DMS79 treated with DMSO at 0.1 percent for 48 hours (cell line): ENCODE measurements around the gene PTPRQ.

Experiments used
- DNase-seq: peaks from one replicate; lab custom pipeline; 2025; lab: John Stamatoyannopoulos, UW

The PTPRQ gene

DNA sequence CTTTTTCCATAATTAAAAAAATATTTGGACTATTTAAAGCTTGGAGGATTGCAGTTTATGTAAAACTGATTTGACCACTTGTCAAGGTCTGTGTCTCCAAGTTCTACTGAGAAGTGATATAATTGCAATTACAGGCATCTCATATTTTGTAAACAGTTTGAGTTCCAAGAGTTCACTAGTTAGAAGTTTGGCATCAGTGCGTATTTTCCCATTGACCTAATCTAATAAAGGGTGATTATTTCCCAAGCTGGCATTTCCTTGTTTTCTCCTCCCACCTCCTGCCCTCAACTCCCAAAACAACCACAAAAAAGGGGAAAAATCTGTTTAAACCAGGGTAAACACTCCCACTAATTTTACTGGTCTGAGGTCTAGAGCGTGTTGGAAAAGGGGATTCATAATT is 260.4 kb downstream of the PTPRQ start:
- DNase-seq: no peak

DNA sequence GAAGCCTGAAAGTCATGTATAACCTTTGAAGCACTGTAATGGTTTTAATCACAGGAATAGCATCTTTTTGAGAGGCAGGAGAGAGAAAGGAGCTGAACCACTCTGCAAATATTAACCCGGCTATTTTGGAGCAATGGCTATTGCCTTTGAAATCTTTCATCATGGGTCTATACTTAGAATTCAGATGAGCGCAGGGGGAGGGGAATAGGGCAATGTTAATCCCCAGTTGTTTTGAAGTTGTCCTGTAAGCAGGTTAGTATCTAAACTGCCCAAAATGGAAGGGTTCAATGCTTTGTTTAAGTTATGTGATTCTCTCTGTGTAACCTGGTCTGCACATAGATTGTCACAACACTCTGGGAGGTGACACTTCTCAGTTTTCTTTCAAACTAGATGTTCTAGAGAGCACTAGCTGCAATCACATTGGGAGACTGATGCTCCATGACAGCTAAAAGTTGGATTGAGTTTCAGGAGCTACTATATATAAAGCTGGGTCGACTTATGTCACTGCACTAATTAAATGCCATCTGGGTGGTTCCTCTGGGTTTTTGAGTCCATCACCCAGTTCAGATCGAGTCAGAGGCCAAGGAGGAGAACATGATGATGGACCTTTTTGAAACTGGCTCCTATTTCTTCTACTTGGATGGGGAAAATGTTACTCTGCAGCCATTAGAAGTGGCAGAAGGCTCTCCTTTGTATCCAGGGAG is 263.2 kb downstream of the PTPRQ start, which contains the start of gene MYF6:
Gene MYF6, plus strand, starts transcription at position 509 of the 704 bp plus-strand sequence. Its CDS starts 86 bp downstream, at position 595.
- no peak for DNase-seq

DNA sequence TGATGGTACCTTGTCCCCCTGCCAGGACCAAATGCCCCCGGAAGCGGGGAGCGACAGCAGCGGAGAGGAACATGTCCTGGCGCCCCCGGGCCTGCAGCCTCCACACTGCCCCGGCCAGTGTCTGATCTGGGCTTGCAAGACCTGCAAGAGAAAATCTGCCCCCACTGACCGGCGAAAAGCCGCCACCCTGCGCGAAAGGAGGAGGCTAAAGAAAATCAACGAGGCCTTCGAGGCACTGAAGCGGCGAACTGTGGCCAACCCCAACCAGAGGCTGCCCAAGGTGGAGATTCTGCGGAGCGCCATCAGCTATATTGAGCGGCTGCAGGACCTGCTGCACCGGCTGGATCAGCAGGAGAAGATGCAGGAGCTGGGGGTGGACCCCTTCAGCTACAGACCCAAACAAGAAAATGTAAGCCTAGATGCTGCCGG is 263.8 kb downstream of the PTPRQ start:
- DNase-seq: no peak

DNA sequence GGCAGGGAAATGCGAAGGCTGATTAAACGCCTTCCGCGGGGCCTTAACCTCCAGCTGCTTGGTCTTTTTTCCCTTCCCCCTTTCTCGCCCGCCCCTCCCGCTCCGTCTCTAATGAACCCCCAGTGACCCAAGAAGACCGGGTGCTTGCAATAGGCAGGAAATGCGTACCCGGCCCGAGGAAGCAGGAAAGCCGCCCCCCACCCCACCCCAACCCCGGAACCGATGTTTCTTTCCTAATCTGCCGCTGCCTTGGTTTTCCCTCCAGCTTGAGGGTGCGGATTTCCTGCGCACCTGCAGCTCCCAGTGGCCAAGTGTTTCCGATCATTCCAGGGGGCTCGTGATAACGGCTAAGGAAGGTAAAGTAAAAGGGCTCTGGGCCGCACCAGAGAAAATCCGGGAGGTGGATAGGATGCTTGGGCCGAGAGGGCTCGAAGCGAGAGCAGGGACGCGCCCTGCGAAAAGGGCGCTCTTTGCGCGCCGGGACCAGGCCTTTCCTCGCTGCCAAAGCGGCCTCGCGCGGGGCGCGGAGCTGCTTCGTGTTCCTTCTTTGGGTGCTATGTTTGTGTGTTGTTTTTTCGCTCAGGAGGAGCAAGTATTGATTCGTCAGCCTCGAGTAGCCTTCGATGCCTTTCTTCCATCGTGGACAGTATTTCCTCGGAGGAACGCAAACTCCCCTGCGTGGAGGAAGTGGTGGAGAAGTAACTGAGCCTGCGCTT is 264.4 kb downstream of the PTPRQ start:
- no peak for DNase-seq

DNA sequence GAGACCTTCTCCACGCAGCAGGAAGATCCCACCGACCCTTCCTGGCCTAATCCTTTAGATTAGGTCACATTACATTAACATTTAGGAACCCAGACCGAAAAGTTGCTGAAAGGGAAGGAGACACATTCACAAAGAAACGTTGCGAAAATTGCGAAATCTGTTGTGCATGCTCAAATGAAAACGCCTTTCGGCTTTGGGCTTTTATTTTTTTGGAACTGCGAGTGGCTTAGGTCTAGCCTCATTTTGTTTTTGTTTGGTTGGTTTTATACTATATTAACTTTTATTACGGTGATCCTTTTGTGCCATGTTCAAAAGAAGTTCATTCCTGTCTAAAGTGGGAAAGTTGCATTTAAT is 264.9 kb downstream of the PTPRQ start:
- DNase-seq: no peak

DNA sequence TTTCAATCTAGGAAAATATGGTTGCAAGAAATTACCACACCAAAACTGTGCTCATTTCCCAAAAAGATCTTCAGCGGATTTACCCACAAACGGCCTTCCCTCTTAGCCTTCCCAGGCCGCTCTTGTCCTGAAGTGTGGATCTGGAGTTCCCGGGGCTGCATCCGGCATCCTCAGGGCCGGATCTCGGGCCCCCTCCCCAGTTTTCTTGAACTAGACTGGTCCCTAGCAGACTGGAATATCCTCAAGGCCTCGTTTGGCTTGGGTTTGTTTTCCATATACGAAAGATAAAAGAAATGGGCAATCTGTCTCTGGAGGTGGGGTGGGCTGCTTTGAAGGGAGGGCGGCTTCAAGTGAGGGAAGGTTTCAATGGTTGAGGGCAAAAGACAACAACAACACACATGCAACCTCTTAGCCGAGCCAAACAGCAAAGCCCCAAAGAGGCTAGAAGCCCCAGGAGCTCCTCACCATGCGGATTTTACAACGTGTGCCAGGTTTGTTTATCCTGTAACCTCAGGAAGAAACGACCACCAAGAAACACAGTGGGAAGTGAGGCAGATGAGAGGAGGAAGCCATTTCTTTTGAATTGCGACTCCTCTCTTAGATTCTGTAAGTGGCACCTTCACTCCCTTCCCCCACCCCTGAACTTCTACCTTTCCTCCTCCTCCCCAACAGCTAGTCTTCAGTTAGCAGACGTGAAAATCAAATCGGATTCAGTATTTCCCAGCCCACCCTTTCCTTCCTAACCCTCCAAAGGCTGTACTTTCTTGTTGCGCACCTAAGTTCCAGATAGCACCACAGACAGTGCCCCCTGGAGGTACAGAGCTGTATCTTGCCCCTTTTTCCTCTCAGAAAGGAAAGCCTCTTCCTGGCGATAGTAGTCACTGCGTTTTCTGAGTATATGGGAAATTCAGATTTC is 266.0 kb downstream of the PTPRQ start:
- DNase-seq: no peak

DNA sequence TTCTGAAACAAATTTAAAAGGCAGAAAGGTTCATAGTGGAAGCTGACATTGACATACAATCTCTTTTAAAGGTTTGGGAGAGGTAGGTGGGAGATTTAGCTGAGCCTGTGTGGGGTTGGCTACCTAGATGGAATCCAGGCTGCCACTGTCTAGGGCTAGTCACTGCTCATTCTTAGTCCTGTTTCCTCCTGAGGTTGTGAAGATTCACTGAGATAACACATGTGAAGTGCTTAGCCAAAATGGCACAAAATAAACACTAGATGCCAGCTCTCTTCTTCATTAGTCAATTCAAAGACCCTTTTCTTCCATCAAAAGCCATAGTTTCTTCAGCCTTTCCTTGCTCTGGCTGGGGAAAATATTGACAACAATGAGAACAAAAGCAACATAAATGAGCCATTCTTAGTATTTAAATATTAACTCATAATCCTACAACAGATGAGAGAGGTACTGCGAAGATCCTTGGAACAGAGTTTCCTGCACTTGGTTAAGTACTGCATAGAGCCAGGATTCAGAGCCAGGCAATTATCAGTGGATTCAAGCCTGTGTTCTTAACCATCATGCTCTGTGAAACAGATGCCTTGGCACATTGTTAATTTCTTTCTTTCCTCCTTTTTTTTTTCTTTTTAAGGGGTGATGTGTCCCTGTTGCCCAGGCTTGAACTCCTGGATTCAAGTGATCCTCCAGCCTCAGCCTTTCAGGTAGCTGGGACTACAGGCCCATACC is 266.9 kb downstream of the PTPRQ start:
- no peak for DNase-seq

DNA sequence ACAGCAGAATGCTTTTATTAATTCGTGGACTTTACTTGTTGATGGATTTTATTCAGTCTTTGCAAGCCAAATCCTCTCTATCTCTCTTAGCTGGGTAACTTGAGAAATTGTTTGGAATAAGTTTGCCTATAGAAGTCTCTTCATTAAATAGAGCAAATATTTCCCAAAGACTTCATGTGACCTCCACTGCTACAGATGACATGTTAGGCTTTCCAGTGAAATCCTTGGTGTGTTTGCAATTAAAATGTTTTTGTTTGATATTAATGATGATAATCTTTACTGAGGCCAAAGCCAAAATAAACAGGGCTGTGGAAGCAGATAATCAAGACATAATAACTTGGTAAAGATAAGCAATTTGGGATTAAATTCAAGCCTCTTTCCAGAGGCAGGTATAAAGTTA is 267.8 kb downstream of the PTPRQ start:
- no peak for DNase-seq

DNA sequence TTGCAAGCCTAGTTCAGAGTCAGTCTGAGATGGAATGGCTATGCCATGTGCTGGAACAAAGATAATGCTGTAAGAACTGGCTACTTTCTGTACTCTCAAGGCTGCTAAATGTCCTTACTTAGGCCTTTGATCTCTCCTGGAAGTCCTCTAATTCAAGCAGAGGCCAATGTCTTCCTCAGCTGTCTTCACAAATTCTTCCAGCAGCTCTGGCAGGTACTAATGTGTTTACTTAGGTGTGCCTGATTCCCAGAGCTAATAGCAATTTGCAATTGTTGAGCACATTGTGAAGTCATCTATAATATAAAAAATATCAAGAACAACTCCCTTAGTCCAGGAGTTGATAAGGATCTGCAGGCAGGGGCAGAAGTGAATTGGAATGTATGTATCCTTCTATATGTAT is 268.8 kb downstream of the PTPRQ start:
- no peak for DNase-seq

DNA sequence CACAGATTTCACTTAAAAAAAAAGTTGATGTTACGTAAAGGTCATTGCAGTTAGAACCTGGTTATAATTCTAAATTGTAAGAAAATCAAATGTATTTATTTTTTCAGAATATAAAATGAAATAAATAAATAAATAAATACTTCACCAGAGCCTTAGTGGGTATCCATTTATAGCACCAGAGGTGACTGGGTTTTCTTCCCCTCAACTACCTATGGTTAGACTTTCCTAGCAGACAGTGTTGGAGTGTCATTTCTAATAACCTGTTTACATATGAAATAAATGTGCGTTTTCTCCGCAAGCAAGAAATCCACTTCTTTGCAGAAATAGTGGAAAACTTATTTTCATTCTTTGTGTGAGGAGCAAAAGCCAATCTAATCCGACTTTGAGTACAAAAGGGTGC is 269.4 kb downstream of the PTPRQ start:
- DNase-seq: no peak

DNA sequence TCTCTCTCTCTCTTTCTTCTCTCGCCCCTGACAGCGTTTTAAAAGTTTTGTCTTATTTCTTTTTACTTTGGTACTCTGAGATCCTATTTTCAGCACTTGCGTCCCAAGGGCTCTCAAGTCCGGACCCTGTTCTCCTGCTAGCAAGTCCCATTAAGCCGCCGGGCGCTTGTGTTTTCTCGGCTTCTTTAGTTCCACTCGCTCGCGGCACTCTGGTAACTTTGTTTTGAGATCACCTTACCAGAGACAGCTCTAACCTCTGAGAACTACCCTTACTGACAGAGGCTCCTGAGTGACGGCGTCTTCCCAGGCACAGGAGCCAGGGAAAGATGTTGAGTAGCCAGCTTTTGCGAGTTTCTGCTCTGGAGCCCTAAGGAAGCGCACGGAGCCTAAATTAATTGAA is 270.0 kb downstream of the PTPRQ start:
- DNase-seq: no peak

DNA sequence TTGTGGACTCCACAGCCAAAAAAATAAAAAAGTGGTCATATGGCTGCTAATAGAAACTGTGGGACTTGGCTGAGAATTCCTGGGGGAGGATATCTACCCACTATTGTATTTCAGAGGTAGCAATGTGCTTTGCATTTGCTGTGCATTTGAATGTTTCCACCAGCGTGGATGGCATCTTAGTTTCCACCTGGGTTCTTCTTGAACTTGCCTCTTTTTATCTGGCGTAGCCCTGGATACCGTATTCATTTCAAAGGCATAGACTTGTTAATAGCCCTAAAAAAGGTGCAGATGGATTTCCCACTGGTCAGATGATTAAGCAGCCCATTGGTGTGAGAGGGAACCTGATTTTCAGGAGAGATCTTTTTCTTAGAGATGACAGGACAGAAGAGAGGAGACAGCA is 270.8 kb downstream of the PTPRQ start:
- no peak for DNase-seq

DNA sequence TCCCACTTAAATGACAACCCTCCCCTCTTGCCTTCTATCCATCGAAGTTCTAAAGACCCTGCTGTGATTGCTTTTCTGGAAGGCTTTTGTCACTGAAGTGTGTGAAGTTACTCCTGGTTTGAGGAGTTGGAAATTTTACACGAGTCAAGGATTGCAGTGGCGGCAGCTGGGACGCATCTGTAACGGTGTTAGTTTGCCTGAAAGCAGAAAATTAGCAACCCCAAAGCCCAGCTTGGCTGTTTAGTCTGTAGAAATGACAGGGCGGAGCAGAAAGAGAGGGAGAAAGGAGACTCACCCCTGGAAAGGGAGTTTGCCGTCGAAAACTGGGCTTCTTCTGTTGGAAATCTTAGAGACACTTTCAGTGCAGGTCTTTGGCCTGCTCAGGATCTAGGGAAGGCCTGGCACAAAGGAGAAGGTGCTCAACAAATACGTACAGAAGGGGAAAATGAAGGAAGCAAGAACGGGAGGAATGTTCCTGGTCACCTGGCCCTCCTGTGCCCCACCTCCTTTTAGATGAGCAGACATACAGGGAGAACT is 271.7 kb downstream of the PTPRQ start:
- no peak for DNase-seq

DNA sequence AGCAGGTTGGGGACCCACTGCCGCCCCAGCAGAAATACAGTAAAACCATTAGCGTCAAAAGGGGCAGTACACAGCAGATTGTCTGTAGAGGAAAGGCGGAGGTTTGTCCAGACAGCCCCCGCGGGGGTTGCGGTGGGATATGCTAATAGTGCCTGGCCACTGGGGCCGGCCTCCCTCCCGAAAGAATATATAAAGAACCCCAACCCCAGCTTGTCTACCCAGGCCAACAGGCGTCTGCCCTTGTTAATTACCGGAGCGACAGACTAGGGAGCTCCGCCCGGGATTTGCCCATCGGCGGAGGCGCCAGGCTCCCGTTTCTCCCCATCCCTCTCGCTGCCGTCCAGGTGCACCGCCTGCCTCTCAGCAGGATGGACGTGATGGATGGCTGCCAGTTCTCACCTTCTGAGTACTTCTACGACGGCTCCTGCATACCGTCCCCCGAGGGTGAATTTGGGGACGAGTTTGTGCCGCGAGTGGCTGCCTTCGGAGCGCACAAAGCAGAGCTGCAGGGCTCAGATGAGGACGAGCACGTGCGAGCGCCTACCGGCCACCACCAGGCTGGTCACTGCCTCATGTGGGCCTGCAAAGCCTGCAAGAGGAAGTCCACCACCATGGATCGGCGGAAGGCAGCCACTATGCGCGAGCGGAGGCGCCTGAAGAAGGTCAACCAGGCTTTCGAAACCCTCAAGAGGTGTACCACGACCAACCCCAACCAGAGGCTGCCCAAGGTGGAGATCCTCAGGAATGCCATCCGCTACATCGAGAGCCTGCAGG is 272.8 kb downstream of the PTPRQ start, which contains the start of gene MYF5:
Gene MYF5, plus strand, starts transcription at position 217 of the 774 bp plus-strand sequence. Its CDS starts 152 bp downstream, at position 369.
- no peak for DNase-seq

DNA sequence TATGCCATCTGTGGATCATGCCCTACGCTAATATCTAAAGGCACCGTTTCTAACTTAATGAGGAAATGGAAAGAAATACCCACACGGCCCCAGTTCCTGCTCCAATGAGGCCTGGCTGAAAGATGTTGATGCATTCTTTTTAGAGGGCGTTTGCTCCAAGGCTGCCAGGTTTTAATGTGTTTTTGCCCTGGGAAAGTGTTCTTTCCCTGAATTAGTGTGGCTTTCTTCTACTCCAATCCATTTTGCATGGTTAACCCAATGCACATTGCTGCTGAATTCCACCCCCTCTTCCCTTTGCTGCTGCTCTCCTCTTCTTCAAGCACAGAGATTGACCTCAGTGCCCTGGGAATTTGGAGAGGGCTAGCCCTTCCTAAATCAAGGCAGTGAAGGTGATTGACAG is 273.8 kb downstream of the PTPRQ start:
- no peak for DNase-seq

DNA sequence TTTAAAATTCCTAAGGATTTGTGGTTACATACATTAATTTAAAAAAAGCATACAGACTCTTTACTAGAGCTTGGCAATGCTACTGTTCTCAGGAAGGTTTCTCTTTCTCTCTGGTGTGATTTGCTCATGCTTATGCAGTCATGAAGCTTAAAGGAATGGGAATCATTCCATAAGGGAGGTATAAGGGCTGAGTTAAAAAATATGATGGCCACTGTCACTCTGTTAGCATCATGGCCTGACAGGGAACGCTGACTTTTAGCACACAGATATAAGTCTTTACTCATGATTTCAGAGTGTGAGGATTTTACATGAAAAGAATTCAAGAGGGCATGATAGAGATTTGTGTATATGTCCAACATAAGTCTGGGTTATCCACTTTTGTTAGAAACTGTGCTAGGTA is 276.5 kb downstream of the PTPRQ start:
- no peak for DNase-seq

DNA sequence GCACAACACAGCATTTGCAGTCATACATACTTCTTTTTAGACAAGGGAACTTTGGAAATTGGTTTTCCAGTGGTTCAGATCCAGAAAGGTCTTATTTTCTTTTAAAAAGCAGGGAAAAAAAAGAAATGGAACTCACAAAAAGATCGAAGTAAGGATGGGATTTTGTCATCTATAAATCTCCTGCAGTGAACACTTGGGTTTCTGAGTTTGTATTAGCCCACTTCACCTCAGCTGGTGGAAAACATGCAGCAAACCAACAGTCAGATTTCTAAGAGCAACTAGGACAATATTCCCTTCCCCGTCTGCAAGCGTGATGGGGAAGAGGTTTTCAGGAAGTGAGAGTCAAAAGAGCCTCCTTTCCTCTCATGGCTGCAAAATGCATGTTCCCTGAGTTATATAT is 277.3 kb downstream of the PTPRQ start:
- DNase-seq: no peak
